ENCODE data around the gene ADM2. TPM values are rescaled to one million over a fixed set of nuclear protein-coding genes. Genes with fewer than 3 reads are reported as not detected.

Gene ADM2
- total RNA-seq, 1 donor from 2014 or later, result 3.4 TPM

GRCh38 chr22:50524676-50525103 is 43.3 kb downstream of the ADM2 start:
- DNase-seq (ENCODE audit: low read depth), result no peak

- DNase-seq (ENCODE audit: low read depth), result peak; percentile 85
Measured at GRCh38 chr22:50525104-50525857, 43.9 kb downstream of the ADM2 start, which contains the start of gene SCO2. TSS of gene SCO2 (minus strand) at chr22:50525598. CDS start at chr22:50524411, 1,187 bp downstream.

DNA sequence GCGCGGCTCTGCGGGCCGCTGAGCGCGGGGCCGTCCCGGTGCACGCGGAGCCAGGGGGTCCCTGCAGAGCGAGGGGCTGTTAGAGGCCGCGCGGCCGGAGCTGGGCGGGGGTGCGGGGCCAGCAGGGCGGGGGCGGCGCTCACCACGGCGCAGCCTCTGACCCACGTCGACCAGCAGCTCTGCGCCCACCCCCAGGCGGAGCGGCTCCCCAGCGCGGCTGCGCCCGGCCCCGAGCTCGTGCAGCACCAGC is 44.4 kb downstream of the ADM2 start:
- no peak for DNase-seq (ENCODE audit: low read depth)

GRCh38 chr22:50526108-50526833 is 44.9 kb downstream of the ADM2 start:
- no peak for DNase-seq (ENCODE audit: low read depth)

- peak; percentile 47 for DNase-seq (ENCODE audit: low read depth)
Measured at GRCh38 chr22:50526834-50527801, 45.8 kb downstream of the ADM2 start.

GRCh38 chr22:50527921-50528681 is 46.8 kb downstream of the ADM2 start:
- no peak for DNase-seq (ENCODE audit: low read depth)

DNA sequence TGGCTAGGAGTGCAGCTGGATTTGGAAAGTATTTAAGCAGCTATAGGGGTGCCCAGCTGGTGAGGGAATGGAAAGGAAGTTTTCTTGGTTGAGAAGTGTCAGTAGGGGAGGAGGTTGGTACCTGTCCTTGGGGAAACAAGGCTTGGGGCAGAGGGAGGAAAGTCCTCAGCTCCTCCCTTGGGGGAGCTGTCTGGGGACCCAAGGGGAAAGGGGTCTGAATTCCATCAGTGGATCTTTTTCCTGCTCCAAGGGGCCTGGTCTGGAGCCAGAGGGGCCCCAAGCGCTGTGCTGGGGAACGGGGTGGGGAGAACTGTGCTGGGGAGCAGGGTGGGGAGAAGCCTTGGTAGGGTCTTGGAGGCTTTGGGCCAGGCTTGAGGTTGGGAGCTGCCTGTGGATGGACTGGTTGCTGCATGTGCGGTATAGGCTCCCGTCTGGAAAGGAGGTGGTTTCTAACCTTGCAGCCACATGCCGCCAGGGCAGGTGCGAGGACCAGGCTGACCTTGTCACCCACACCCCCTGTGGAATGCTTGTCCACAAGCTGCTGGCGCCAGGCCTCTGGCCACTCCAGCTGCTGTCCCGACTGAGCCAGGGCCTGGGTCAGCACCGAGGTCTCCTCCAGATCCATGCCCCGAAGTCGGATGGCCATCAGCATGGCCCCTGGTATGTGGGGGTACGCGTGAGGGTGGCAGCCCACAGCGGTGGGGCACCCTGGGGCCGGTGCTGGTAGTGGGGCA is 47.5 kb downstream of the ADM2 start:
- no peak for DNase-seq (ENCODE audit: low read depth)

- no peak for DNase-seq (ENCODE audit: low read depth)
Measured at GRCh38 chr22:50529416-50529896, 48.1 kb downstream of the ADM2 start.

GRCh38 chr22:50529897-50530579 is 48.7 kb downstream of the ADM2 start, which contains the start of gene TYMP:
TSS of gene TYMP (minus strand) at chr22:50530012. CDS start at chr22:50529709, 303 bp downstream.
- peak; percentile 58 for DNase-seq (ENCODE audit: low read depth)

- no peak for DNase-seq (ENCODE audit: low read depth)
Measured at GRCh38 chr22:50530580-50530876, 49.2 kb downstream of the ADM2 start.

- DNase-seq (ENCODE audit: low read depth), result peak; percentile 72
Measured at GRCh38 chr22:50530877-50531545, 49.7 kb downstream of the ADM2 start.

- DNase-seq (ENCODE audit: low read depth), result no peak
Measured at GRCh38 chr22:50531546-50531961, 50.2 kb downstream of the ADM2 start.

DNA sequence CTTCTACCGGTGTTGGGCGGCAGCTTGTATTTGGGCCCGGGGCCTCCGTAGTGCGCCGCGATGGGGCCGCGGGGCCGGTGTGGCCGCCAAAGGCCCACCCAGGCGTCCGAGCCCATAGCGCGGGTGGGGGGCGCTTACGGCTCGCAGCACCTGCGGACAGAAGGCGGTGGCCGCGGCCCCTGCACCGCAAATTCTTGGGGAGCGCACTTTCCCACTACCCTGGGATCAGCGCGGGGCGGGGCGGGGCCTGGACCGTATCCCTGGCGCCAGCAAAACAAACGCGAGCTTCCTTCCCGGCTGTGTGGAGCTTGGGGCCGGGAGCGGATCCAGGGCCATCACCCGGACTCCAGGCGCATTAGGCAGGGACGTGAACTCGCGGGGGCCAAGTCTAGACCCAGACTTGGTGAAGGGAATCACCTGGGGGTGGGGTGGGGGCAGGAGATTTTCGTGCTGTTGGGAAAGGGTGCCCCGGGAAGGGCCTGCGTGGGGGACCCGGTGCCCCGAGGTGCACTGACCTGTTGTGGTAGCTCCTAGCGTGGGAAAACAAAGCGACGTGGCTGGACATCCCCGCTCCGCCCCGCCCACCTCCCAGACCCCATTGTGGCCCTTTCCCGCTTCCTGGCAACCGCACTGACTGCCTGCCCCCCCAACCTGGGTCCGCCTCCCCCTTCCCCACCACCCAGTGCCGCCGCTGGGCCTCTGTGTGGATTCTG is 50.8 kb downstream of the ADM2 start:
- DNase-seq (ENCODE audit: low read depth), result peak; percentile 48

GRCh38 chr22:50532824-50533796 is 51.8 kb downstream of the ADM2 start:
- no peak for DNase-seq (ENCODE audit: low read depth)

- peak; percentile 79 for DNase-seq (ENCODE audit: low read depth)
Measured at GRCh38 chr22:50533856-50534711, 52.7 kb downstream of the ADM2 start.

GRCh38 chr22:50535113-50535512 is 53.8 kb downstream of the ADM2 start:
- no peak for DNase-seq (ENCODE audit: low read depth)
